CD4-positive, CD25-positive, alpha-beta regulatory T cell (primary cell): ENCODE results near the gene SLC35F3. TPM values are rescaled to one million over a fixed set of nuclear protein-coding genes. Genes with fewer than 3 reads are reported as not detected.
A peak's percentile ranks its signal among the peaks of the same experiment; 100 is the strongest.

Experiments used
- ATAC-seq, 2 donors: fragments of 150-1000 bp; cut with Tn5 transposase; one replicate each; pipeline ENCODE4 v1.10.0; 2021; ENCODE audit warnings: low read depth in 2 of 2, moderate number of reproducible peaks in 2 of 2, moderate library complexity in 1 of 2
- DNase-seq, 3 donors: peaks; one replicate each; pipeline versions ENCODE4 v3.0.0 to v3.0.0-alpha.2; 2012 to 2022; ENCODE audit warnings: mixed read lengths in 1 of 3
- H3K27ac ChIP-seq: one replicate; pipeline ENCODE4 v1.7.0; 2013; ENCODE audit warnings: mild to moderate bottlenecking, low read length; ENCODE audit not compliant: insufficient read depth, poor library complexity, severe bottlenecking
- H3K27me3 ChIP-seq: one replicate; pipeline ENCODE4 v1.7.0; 2013; ENCODE audit warnings: low read length; ENCODE audit not compliant: control insufficient read depth, insufficient read depth
- H3K36me3 ChIP-seq: one replicate; pipeline ENCODE4 v1.7.0; 2013; ENCODE audit warnings: mild to moderate bottlenecking, low read length, moderate library complexity; ENCODE audit not compliant: control insufficient read depth, insufficient read depth
- H3K4me1 ChIP-seq: 2 replicates; pipeline ENCODE4 v1.7.0; 2013; ENCODE audit warnings: mild to moderate bottlenecking, low read length; ENCODE audit not compliant: insufficient read depth, control insufficient read depth, poor library complexity, severe bottlenecking
- H3K4me3 ChIP-seq: one replicate; pipeline ENCODE4 v1.7.0; 2013; ENCODE audit warnings: low read depth, mild to moderate bottlenecking, low read length, moderate library complexity
- H3K9me3 ChIP-seq, 2 experiments: 1 replicate in 1 of 2; 2 replicates in 1 of 2; pipeline ENCODE4 v1.7.0; 2013; ENCODE audit warnings: low read length in 2 of 2, mild to moderate bottlenecking in 1 of 2, moderate library complexity in 1 of 2; ENCODE audit not compliant: control insufficient read depth in 2 of 2
- H3K27ac Mint-ChIP-seq, 3 donors: one replicate each; pipeline ENCODE4 v1.8.0; 2020 to 2022; ENCODE audit warnings: mild to moderate bottlenecking in 3 of 3, mixed read lengths in 3 of 3, moderate library complexity in 2 of 3
- H3K27me3 Mint-ChIP-seq: one replicate; pipeline ENCODE4 v1.8.0; 2022; ENCODE audit warnings: mild to moderate bottlenecking, mixed read lengths
- H3K36me3 Mint-ChIP-seq: one replicate; pipeline ENCODE4 v1.8.0; 2020; ENCODE audit warnings: mixed read lengths
- H3K4me1 Mint-ChIP-seq, 4 donors: one replicate each; pipeline ENCODE4 v1.8.0; 2020 to 2022; ENCODE audit warnings: mixed read lengths in 4 of 4, mild to moderate bottlenecking in 1 of 4
- H3K4me3 Mint-ChIP-seq, 4 donors: one replicate each; pipeline ENCODE4 v1.8.0; 2020 to 2022; ENCODE audit warnings: mild to moderate bottlenecking in 4 of 4, mixed read lengths in 4 of 4, moderate library complexity in 3 of 4
- H3K9me3 Mint-ChIP-seq, 7 donors: one replicate each; pipeline ENCODE4 v1.8.0; 2020 to 2022; ENCODE audit warnings: mixed read lengths in 7 of 7, mild to moderate bottlenecking in 3 of 7, moderate library complexity in 2 of 7
- polyA plus RNA-seq, 4 donors: library from polyadenylated mRNA; unstranded; fragments of 300-500 nt; fragmentation: Illumina TruSeq; gene quantifications; one replicate each; pipeline ENCODE4 v1.2.3, GENCODE V29; 2021
- total RNA-seq: library from RNA; stranded (reverse); gene quantifications from one replicate; pipeline ENCODE4 v1.2.3, GENCODE V29; 2022

Gene SLC35F3
- total and polyA plus RNA-seq, 5 donors from 2014 or later = 0.35 to 1.4 (median 1.3) TPM

DNA sequence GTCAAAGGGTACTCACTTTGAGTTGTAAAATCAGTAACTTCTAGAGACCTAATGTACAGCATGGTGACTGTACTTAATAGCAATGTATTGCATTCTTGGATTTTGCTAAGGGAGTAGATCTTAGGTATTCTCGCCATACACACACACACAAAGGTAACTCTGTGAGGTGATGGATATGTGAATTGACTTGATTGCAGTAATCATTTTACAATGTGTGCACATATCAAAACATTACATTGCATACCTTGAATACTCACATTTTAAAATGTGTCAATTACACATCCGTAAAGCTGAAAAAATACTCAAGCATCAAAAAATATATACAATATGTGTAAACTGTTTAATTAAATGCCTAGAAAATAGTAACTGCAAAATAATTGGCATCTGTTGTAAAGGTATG, 86.0 kb downstream of the SLC35F3 start:
- Mint-ChIP-seq H3K9me3 (peaks cover 0 to 1% (median 0%) of the 10 kb centered on the region in 7 donors), H3K27ac (no peak overlapping the region), H3K36me3 (no peaks in the 10 kb centered on the region), H3K27me3 (peaks cover 8% of the 10 kb centered on the region), H3K4me3 (no peak overlapping the region), H3K4me1 (peaks cover 0 to 6% (median 3%) of the 10 kb centered on the region in 4 donors)
- H3K27me3 ChIP-seq = peaks cover 2% of the 10 kb centered on the region
- no peaks in the 10 kb centered on the region for H3K36me3 ChIP-seq
- no peak for DNase-seq
- no peak overlapping the region for H3K27ac ChIP-seq
- peaks cover 3% of the 10 kb centered on the region for H3K4me1 ChIP-seq
- no peaks in the 10 kb centered on the region for H3K9me3 ChIP-seq
- no peak overlapping the region for H3K4me3 ChIP-seq
- no peak for ATAC-seq

GRCh38 chr1:233993651-233994050, 89.2 kb downstream of the SLC35F3 start:
- H3K4me3 Mint-ChIP-seq = no peak overlapping the region
- H3K4me1 Mint-ChIP-seq = peaks cover 0 to 6% (median 3%) of the 10 kb centered on the region in 4 donors
- Histone ChIP-seq H3K36me3 (no peaks in the 10 kb centered on the region), H3K4me3 (no peak overlapping the region), H3K27ac (no peak overlapping the region), H3K9me3 (no peaks in the 10 kb centered on the region), H3K4me1 (peaks cover 3% of the 10 kb centered on the region), H3K27me3 (peaks cover 4% of the 10 kb centered on the region)
- peaks cover 0 to 1% (median 0%) of the 10 kb centered on the region in 7 donors for H3K9me3 Mint-ChIP-seq
- no peaks in the 10 kb centered on the region for H3K27me3 Mint-ChIP-seq
- no peaks in the 10 kb centered on the region for H3K36me3 Mint-ChIP-seq
- peak in 1 of 2 donors; percentile 37 for ATAC-seq
- H3K27ac Mint-ChIP-seq = no peak overlapping the region
- DNase-seq = peak in 1 of 3 donors; percentile 20

- H3K36me3 Mint-ChIP-seq = no peaks in the 10 kb centered on the region
- no peak for DNase-seq
- no peak overlapping the region for H3K4me3 Mint-ChIP-seq
- H3K9me3 ChIP-seq = no peaks in the 10 kb centered on the region
- ATAC-seq = no peak
- H3K4me1 Mint-ChIP-seq = peaks cover 0 to 6% (median 3%) of the 10 kb centered on the region in 4 donors
- peaks cover 2% of the 10 kb centered on the region for H3K27me3 ChIP-seq
- H3K4me3 ChIP-seq = no peak overlapping the region
- peaks cover 0 to 1% (median 0%) of the 10 kb centered on the region in 7 donors for H3K9me3 Mint-ChIP-seq
- H3K27ac ChIP-seq = no peak overlapping the region
- H3K27ac Mint-ChIP-seq = no peak overlapping the region
- H3K27me3 Mint-ChIP-seq = no peaks in the 10 kb centered on the region
- H3K4me1 ChIP-seq = peaks cover 3% of the 10 kb centered on the region
- no peaks in the 10 kb centered on the region for H3K36me3 ChIP-seq
Observed at GRCh38 chr1:233994112-233994511, 89.6 kb downstream of the SLC35F3 start.

GRCh38 chr1:233998456-233998855, 94.0 kb downstream of the SLC35F3 start:
- Mint-ChIP-seq H3K9me3 (peaks cover 0 to 2% (median 0%) of the 10 kb centered on the region in 7 donors), H3K4me3 (no peak overlapping the region), H3K36me3 (no peaks in the 10 kb centered on the region), H3K27ac (no peak overlapping the region), H3K27me3 (no peaks in the 10 kb centered on the region), H3K4me1 (peaks cover 0 to 6% (median 3%) of the 10 kb centered on the region in 4 donors)
- Histone ChIP-seq H3K27me3 (peaks cover 2% of the 10 kb centered on the region), H3K27ac (no peak overlapping the region), H3K36me3 (no peaks in the 10 kb centered on the region), H3K4me1 (peaks cover 3% of the 10 kb centered on the region), H3K9me3 (no peaks in the 10 kb centered on the region), H3K4me3 (no peak overlapping the region)
- DNase-seq (no peak), ATAC-seq (no peak)

DNA sequence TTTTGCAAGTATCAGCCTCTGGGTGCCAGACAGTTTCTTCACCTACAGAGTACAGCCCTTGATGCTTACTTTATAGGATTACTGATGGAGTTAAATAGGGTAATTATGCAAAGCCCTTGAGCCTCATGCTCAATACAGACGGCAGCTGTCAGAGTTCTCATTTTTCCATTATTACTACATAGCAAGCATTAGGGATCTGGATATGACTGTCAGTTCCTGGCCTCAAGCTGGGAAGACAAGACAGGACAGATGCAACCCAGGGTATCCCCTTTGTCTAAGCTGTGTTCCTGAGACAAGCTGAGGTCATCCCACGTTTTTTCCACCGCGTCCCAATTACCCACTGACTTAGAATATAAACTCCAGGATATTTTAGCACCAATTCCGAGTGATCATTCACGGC, 94.4 kb downstream of the SLC35F3 start:
- no peaks in the 10 kb centered on the region for H3K36me3 Mint-ChIP-seq
- peaks cover 0 to 2% (median 0%) of the 10 kb centered on the region in 7 donors for H3K9me3 Mint-ChIP-seq
- H3K27me3 ChIP-seq = peaks cover 4% of the 10 kb centered on the region
- no peak for ATAC-seq
- peaks cover 0 to 2% (median under 1%) of the 10 kb centered on the region in 4 donors for H3K4me1 Mint-ChIP-seq
- no peak overlapping the region for H3K27ac Mint-ChIP-seq
- DNase-seq = no peak
- no peaks in the 10 kb centered on the region for H3K27me3 Mint-ChIP-seq
- H3K4me1 ChIP-seq = no peaks in the 10 kb centered on the region
- no peaks in the 10 kb centered on the region for H3K36me3 ChIP-seq
- no peak overlapping the region for H3K4me3 ChIP-seq
- H3K27ac ChIP-seq = no peak overlapping the region
- no peaks in the 10 kb centered on the region for H3K9me3 ChIP-seq
- no peak overlapping the region for H3K4me3 Mint-ChIP-seq

GRCh38 chr1:234000557-234001041, 96.1 kb downstream of the SLC35F3 start:
- H3K27ac Mint-ChIP-seq = no peak overlapping the region
- H3K4me1 Mint-ChIP-seq = no peaks in the 10 kb centered on the region
- no peaks in the 10 kb centered on the region for H3K9me3 ChIP-seq
- H3K4me3 ChIP-seq = no peak overlapping the region
- no peak overlapping the region for H3K27ac ChIP-seq
- H3K27me3 Mint-ChIP-seq = peaks cover 4% of the 10 kb centered on the region
- H3K9me3 Mint-ChIP-seq = peaks cover 0 to 2% (median 0%) of the 10 kb centered on the region in 7 donors
- H3K27me3 ChIP-seq = peaks cover 4% of the 10 kb centered on the region
- H3K36me3 Mint-ChIP-seq = no peaks in the 10 kb centered on the region
- H3K36me3 ChIP-seq = no peaks in the 10 kb centered on the region
- H3K4me1 ChIP-seq = no peaks in the 10 kb centered on the region
- DNase-seq (no peak), ATAC-seq (no peak)
- H3K4me3 Mint-ChIP-seq = no peak overlapping the region

GRCh38 chr1:234001817-234002216, 97.3 kb downstream of the SLC35F3 start:
- Histone ChIP-seq H3K27ac (no peak overlapping the region), H3K9me3 (no peaks in the 10 kb centered on the region), H3K36me3 (no peaks in the 10 kb centered on the region), H3K4me3 (no peak overlapping the region), H3K27me3 (peaks cover 7% of the 10 kb centered on the region), H3K4me1 (no peaks in the 10 kb centered on the region)
- H3K4me3 Mint-ChIP-seq = no peak overlapping the region
- peaks cover 9% of the 10 kb centered on the region for H3K27me3 Mint-ChIP-seq
- H3K9me3 Mint-ChIP-seq = peaks cover 0 to 2% (median 0%) of the 10 kb centered on the region in 7 donors
- H3K36me3 Mint-ChIP-seq = no peaks in the 10 kb centered on the region
- no peaks in the 10 kb centered on the region for H3K4me1 Mint-ChIP-seq
- ATAC-seq (no peak), DNase-seq (no peak)
- no peak overlapping the region for H3K27ac Mint-ChIP-seq

DNA sequence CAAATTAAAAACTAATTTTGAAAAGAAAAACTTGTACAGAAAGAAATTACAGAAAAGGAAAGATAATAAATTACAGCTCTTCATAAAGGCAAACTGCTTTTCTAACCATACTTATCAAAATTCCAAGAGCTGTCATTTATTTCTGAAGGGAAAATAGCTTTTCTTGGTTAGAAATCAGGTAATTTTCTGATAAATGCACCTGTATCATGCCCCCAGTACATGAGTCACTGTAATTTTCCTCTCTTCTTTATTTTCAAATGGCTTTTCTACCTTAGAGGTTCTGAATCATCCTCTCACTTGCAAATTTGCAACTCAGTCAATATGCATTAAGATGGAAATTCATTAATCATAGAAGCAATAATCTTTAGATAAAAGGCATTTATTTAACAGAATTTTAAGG, 100.1 kb downstream of the SLC35F3 start:
- DNase-seq = no peak
- H3K27ac ChIP-seq = no peak overlapping the region
- Mint-ChIP-seq H3K4me1 (no peaks in the 10 kb centered on the region), H3K27ac (no peak overlapping the region), H3K36me3 (no peaks in the 10 kb centered on the region), H3K27me3 (peaks cover 17% of the 10 kb centered on the region), H3K4me3 (no peak overlapping the region), H3K9me3 (peaks cover 0 to 6% (median under 1%) of the 10 kb centered on the region in 7 donors)
- no peaks in the 10 kb centered on the region for H3K36me3 ChIP-seq
- peaks cover 0 to under 1% of the 10 kb centered on the region in 2 experiments for H3K9me3 ChIP-seq
- H3K27me3 ChIP-seq = peaks cover 8% of the 10 kb centered on the region
- no peaks in the 10 kb centered on the region for H3K4me1 ChIP-seq
- no peak for ATAC-seq
- no peak overlapping the region for H3K4me3 ChIP-seq
